Spleen (tissue), 7 donors: Measurements from ENCODE around the gene PELI2.

ENCODE experiments used
- CTCF ChIP-seq, 11 experiments: fragments of 200-600 bp in 7 of 11; fragments of 450-650 bp in 4 of 11; sonication (generic) in 4 of 11; IDR thresholded peaks in 8 of 11; conservative IDR thresholded peaks in 3 of 11; 1 replicate in 7 of 11; 2 replicates in 4 of 11; pipeline versions ENCODE4 v1.4.0 to v1.8.0; 2016 to 2021; ENCODE audit warnings: antibody characterized with exemption in 11 of 11, inconsistent platforms in 4 of 11, mild to moderate bottlenecking in 1 of 11
- POLR2A ChIP-seq, 3 donors: fragments of 450-650 bp; IDR thresholded peaks; one replicate each; pipeline ENCODE4 v1.5.1; 2017; ENCODE audit warnings: antibody characterized with exemption in 3 of 3, mild to moderate bottlenecking in 1 of 3
- donor health status: DM: no; HTN: no; CAD: no; lungs with moderate emphysema.
- donor health status: DM: no; HTN: no; CAD: no.
- donor health status: DM: no; HTN: no; CAD: no.

GRCh38 chr14:56172571-56172971 is 54.4 kb downstream of the PELI2 start:
- TF ChIP-seq CTCF (IDR thresholded peaks at IDR 0.05 in 8 of 11, conservative IDR thresholded peaks at IDR 0.05 in 3 of 11) (no peak), POLR2A (IDR thresholded peaks at IDR 0.05) (no peak)
